HepG2 (cell line): Measurements from ENCODE around the gene SFXN5. TPM values are rescaled to one million over a fixed set of nuclear protein-coding genes. Genes with fewer than 3 reads are reported as not detected.

Experiments used
- ATAC-seq: fragments of 200-7000 bp; cut with Tn5 transposase; 3 replicates; pipeline ENCODE4 v1.9.1; 2020; ENCODE audit warnings: mild to moderate bottlenecking, moderate library complexity
- BruUV-seq: library from RNA; stranded (reverse); fragments of 400-500 nt; replicated peaks from 2 replicates; lab custom pipeline; 2021; lab: Mats Ljungman, UMichigan
- CTCF ChIA-PET: fragments of 300-600 bp; formaldehyde crosslinking; extraction: SDS; loops from one replicate; lab custom pipeline; 2021; ENCODE audit warnings: low total read pairs, inconsistent platforms, low intra/inter-chr PET ratio; lab: Yijun Ruan, JAX
- POLR2A ChIA-PET: fragments of 350-600 bp; sonication (Branson Sonifier 250); formaldehyde crosslinking; loops from one replicate; lab custom pipeline; 2020; ENCODE audit warnings: antibody characterized with exemption, inconsistent platforms; lab: Yijun Ruan, JAX
- DNase-seq: peaks from one replicate; pipeline ENCODE4 v3.0.0-alpha.2; 2015; ENCODE audit warnings: low spot score
- FAIRE-seq: peaks from 3 replicates; lab custom pipeline; 2011; peaks lifted over from hg19 to GRCh38; lab: Jason Lieb, UNC
- H2AFZ ChIP-seq: one replicate; pipeline ENCODE4 v1.6.1; 2011; ENCODE audit warnings: low read length, inconsistent platforms
- H3K27ac ChIP-seq: fragments of 300-600 bp; 3 replicates; pipeline ENCODE4 v1.8.0; 2011; ENCODE audit warnings: mixed run types, mild to moderate bottlenecking, mixed read lengths, low read length, inconsistent platforms; ENCODE audit not compliant: insufficient read depth; ENCODE audit errors: extremely low read length
- H3K27me3 ChIP-seq, 2 experiments: fragments of 200-600 bp in 1 of 2; 2 replicates in 1 of 2; 3 replicates in 1 of 2; pipeline versions ENCODE4 v1.6.0 to v1.8.0; 2011; ENCODE audit warnings: low read length in 2 of 2, mild to moderate bottlenecking in 2 of 2, moderate library complexity in 2 of 2, inconsistent platforms in 1 of 2; ENCODE audit not compliant: insufficient read depth in 2 of 2, control insufficient read depth in 1 of 2
- H3K36me3 ChIP-seq, 2 experiments: fragments of 200-600 bp in 1 of 2; replicated peaks in 1 of 2; 2 replicates in 1 of 2; 3 replicates in 1 of 2; pipeline versions ENCODE4 v1.5.1 to v1.8.0; 2011; ENCODE audit warnings: low read length in 2 of 2, inconsistent platforms in 1 of 2; ENCODE audit not compliant: insufficient read depth in 2 of 2, control insufficient read depth in 1 of 2
- H3K4me1 ChIP-seq: 2 replicates; pipeline ENCODE4 v1.5.1; 2012; ENCODE audit warnings: low read length, inconsistent platforms; ENCODE audit not compliant: insufficient read depth
- H3K4me2 ChIP-seq: 2 replicates; pipeline ENCODE4 v1.6.0; 2011; ENCODE audit warnings: low read depth, low read length, inconsistent platforms
- H3K4me3 ChIP-seq, 3 experiments: fragments of 200-600 bp in 1 of 3; sonication (generic), shearing (Covaris generic) in 1 of 3; replicated peaks in 1 of 3; 2 replicates each; pipeline ENCODE4 v1.5.1; 2011 to 2016; ENCODE audit warnings: low read length in 3 of 3, inconsistent platforms in 2 of 3, low read depth in 2 of 3, mild to moderate bottlenecking in 2 of 3, control low read depth in 1 of 3, mixed read lengths in 1 of 3; ENCODE audit not compliant: insufficient read depth in 1 of 3
- H3K79me2 ChIP-seq: one replicate; pipeline ENCODE4 v1.6.1; 2011; ENCODE audit warnings: low read length, inconsistent platforms; ENCODE audit not compliant: insufficient read depth
- H3K9ac ChIP-seq: 2 replicates; pipeline ENCODE4 v1.6.0; 2011; ENCODE audit warnings: mild to moderate bottlenecking, low read depth, low read length, inconsistent platforms; ENCODE audit not compliant: insufficient read depth
- H3K9me3 ChIP-seq: 2 replicates; pipeline ENCODE4 v1.5.1; 2012; ENCODE audit warnings: mild to moderate bottlenecking, low read length
- H4K20me1 ChIP-seq: 2 replicates; pipeline ENCODE4 v1.6.0; 2011; ENCODE audit warnings: inconsistent platforms, mild to moderate bottlenecking, low read length, moderate library complexity; ENCODE audit not compliant: insufficient read depth
- KMT2B ChIP-seq: IDR thresholded peaks from 2 replicates; pipeline ENCODE4 v1.6.1; 2016; ENCODE audit warnings: missing genetic modification reagents, missing compliant biosample characterization
- MAFF ChIP-seq: IDR thresholded peaks from 2 replicates; pipeline ENCODE4 v1.6.1; 2011; ENCODE audit warnings: low read depth, low read length, improper control_type of control experiment
- MAFK ChIP-seq, 2 experiments: IDR thresholded peaks in 1 of 2; conservative IDR thresholded peaks in 1 of 2; 2 replicates each; pipeline ENCODE4 v1.6.1; 2011; ENCODE audit warnings: improper control_type of control experiment in 2 of 2, low read length in 2 of 2
- NAIF1 ChIP-seq: sonication (generic); formaldehyde crosslinking; IDR thresholded peaks from 2 replicates; pipeline ENCODE4 v1.5.0; 2020; ENCODE audit warnings: mild to moderate bottlenecking, missing genetic modification reagents, borderline replicate concordance
- YY1 ChIP-seq: IDR thresholded peaks from 2 replicates; pipeline ENCODE4 v1.6.1; 2011; ENCODE audit warnings: low read length, low read depth, moderate library complexity, mild to moderate bottlenecking; ENCODE audit not compliant: insufficient read depth, insufficient replicate concordance
- ZIK1 ChIP-seq: sonication (generic); formaldehyde crosslinking; IDR thresholded peaks from 2 replicates; pipeline ENCODE4 v1.5.0; 2020; ENCODE audit warnings: mild to moderate bottlenecking, low read depth, missing genetic modification reagents, borderline replicate concordance
- ZNF142 ChIP-seq: sonication (generic); formaldehyde crosslinking; IDR thresholded peaks from 2 replicates; pipeline ENCODE4 v1.4.0; 2020; ENCODE audit warnings: missing genetic modification reagents
- ZNF496 ChIP-seq: sonication (generic); formaldehyde crosslinking; IDR thresholded peaks from 2 replicates; pipeline ENCODE4 v1.8.1; 2023; ENCODE audit warnings: mild to moderate bottlenecking, moderate library complexity, missing genetic modification reagents; ENCODE audit not compliant: insufficient replicate concordance
- ZNF607 ChIP-seq: sonication (generic); formaldehyde crosslinking; IDR thresholded peaks from 2 replicates; pipeline ENCODE4 v1.5.1; 2020; ENCODE audit warnings: missing genetic modification reagents, mild to moderate bottlenecking, borderline replicate concordance
- WGBS: methylation state at CpG from one replicate; pipeline ENCODE4 v1.1.6; 2017; ENCODE audit warnings: low lambda C conversion rate; 5-methylcytosine and 5-hydroxymethylcytosine counted together
- in situ Hi-C: cut with HindIII; loops from 2 replicates; pipeline ENCODE4 v1.10.0; 2017; ENCODE audit warnings: low pct_unique_long_range_greater_than_20kb; ENCODE audit not compliant: extremely low pct_ligation_motif_present
- intact Hi-C: fragments of 100-400 bp; cut with micrococcal nuclease; formaldehyde crosslinking; loops from one replicate; pipeline ENCODE4 v1.10.0; 2022; ENCODE audit not compliant: unreplicated experiment
- polyA plus RNA-seq, 8 experiments: library from polyadenylated mRNA; depleted of rRNA in 3 of 8; stranded (reverse) in 7 of 8; unstranded in 1 of 8; fragments of >200 nt; fragmentation: Illumina TruSeq in 4 of 8; extraction: Trizol in 4 of 8; gene quantifications; 2 replicates each; pipeline versions ENCODE4 v1.2.1 to v1.2.3, GENCODE V29; 2011 to 2016; ENCODE audit warnings: low read depth in 4 of 8, missing spikeins in 1 of 8, mixed read lengths in 1 of 8; ENCODE audit not compliant: insufficient read depth in 1 of 8
- total RNA-seq, 5 experiments: library from RNA; depleted of rRNA; stranded (reverse); fragments of >200 nt; fragmentation: Illumina TruSeq; extraction: Trizol; gene quantifications; 2 replicates each; pipeline ENCODE4 v1.2.3, GENCODE V29; 2016; ENCODE audit warnings: low read depth in 1 of 5

Gene SFXN5
- total and polyA plus RNA-seq, 2 of the 13 experiments (the other 11 are each of a cell fraction or from before 2014, with no cell fraction given): 34.9 to 37.4 TPM

GRCh38 chr2:72959554-72959953 lies 112.0 kb downstream of the SFXN5 start:
- no peak for FAIRE-seq

More at GRCh38 chr2:72959554-72959953, 112.0 kb downstream of the SFXN5 start:
- ChIA-PET POLR2A (no interaction called here), CTCF (no interaction called here)
- Histone ChIP-seq H3K9ac (no peak overlapping the region), H3K27me3 (no peaks in the 10 kb centered on the region), H3K4me3 (no peak overlapping the region), H3K9me3 (no peaks in the 10 kb centered on the region), H3K4me1 (no peaks in the 10 kb centered on the region), H3K36me3 (peaks cover 1 to 6% of the 10 kb centered on the region in 2 experiments; a peak in 2 of 5 replicates), H2AFZ (no peak overlapping the region), H3K27ac (no peak overlapping the region), H4K20me1 (no peaks in the 10 kb centered on the region), H3K79me2 (no peaks in the 10 kb centered on the region), H3K4me2 (no peak overlapping the region)
- no TSS peak for BruUV-seq
- no peak for TF ChIP-seq ZNF607 (CRISPR knock-in tag)
- peak; percentile 66 to 70 for TF ChIP-seq MAFK (conservative IDR thresholded peaks at IDR 0.05 in 1 of 2, IDR thresholded peaks at IDR 0.05 in 1 of 2; ENCODE audit: low read length in 2 of 2)
- TF ChIP-seq ZNF496: no peak
- TF ChIP-seq KMT2B (CRISPR knock-in tag): no peak
- no peak for TF ChIP-seq ZIK1 (CRISPR knock-in tag)
- no peak for TF ChIP-seq NAIF1 (CRISPR knock-in tag)
- no peak for TF ChIP-seq ZNF142 (CRISPR knock-in tag)
- no peak for TF ChIP-seq YY1
- peak; percentile 24; the same call in 1 of the 2 replicates for TF ChIP-seq MAFF
- DNase-seq (no peak), ATAC-seq (no peak)
- in situ Hi-C loops: no loop called here
- over 99% methylated on average over 8 of the region's 8 CpGs for WGBS
- intact Hi-C loops: no loop called here
